KMS-11 (cell line): Measurements from ENCODE around the gene RAMP1.
"Not testable (repeated sequence)": the region's sequence is repeated elsewhere in the genome, so short reads cannot be mapped to it uniquely, and the experiment has no call there.

Source experiments
- H2AFZ ChIP-seq: fragments of 200-600 bp; sonication (generic); 2 replicates; pipeline ENCODE4 v1.6.1; 2016; ENCODE audit warnings: antibody characterized with exemption, mixed run types, low read depth
- H3K27ac ChIP-seq: fragments of 200-600 bp; sonication (generic); 2 replicates; pipeline ENCODE4 v1.6.1; 2016; ENCODE audit warnings: mild to moderate bottlenecking, mixed run types
- H3K27me3 ChIP-seq: fragments of 200-600 bp; sonication (generic); 2 replicates; pipeline ENCODE4 v1.6.1; 2017; ENCODE audit warnings: mild to moderate bottlenecking, low read depth, mixed run types, moderate library complexity; ENCODE audit not compliant: insufficient read depth
- H3K36me3 ChIP-seq: fragments of 200-600 bp; sonication (generic); 2 replicates; pipeline ENCODE4 v1.6.1; 2017; ENCODE audit warnings: mild to moderate bottlenecking, mixed run types; ENCODE audit not compliant: insufficient read depth
- H3K4me1 ChIP-seq: fragments of 200-600 bp; sonication (generic); 2 replicates; pipeline ENCODE4 v1.6.1; 2016; ENCODE audit warnings: mild to moderate bottlenecking, low read depth, mixed run types; ENCODE audit not compliant: poor library complexity, severe bottlenecking
- H3K4me2 ChIP-seq: fragments of 200-600 bp; sonication (generic); 2 replicates; pipeline ENCODE4 v1.7.0; 2016; ENCODE audit warnings: mild to moderate bottlenecking, mixed run types
- H3K4me3 ChIP-seq: fragments of 200-600 bp; sonication (generic); IDR thresholded peaks from 2 replicates; pipeline ENCODE4 v1.6.1; 2017; ENCODE audit warnings: low read depth, low read length, mixed read lengths; ENCODE audit not compliant: insufficient read depth
- H3K79me2 ChIP-seq: fragments of 200-600 bp; sonication (generic); 2 replicates; pipeline ENCODE4 v1.6.1; 2016; ENCODE audit warnings: low read depth, mixed run types; ENCODE audit not compliant: insufficient read depth
- H3K9ac ChIP-seq: fragments of 200-600 bp; sonication (generic); 2 replicates; pipeline ENCODE4 v1.6.1; 2016; ENCODE audit warnings: mild to moderate bottlenecking, mixed run types
- H4K20me1 ChIP-seq: fragments of 200-600 bp; sonication (generic); 2 replicates; pipeline ENCODE4 v1.6.1; 2016; ENCODE audit warnings: mild to moderate bottlenecking, mixed run types; ENCODE audit not compliant: insufficient read depth
- CTCF ChIP-seq: fragments of 200-600 bp; sonication (generic); conservative IDR thresholded peaks from 2 replicates; pipeline ENCODE4 v1.6.1; 2017; ENCODE audit warnings: low read depth, mild to moderate bottlenecking, antibody characterized with exemption, low read length, moderate library complexity, mixed read lengths

RAMP1 gene

GRCh38 chr2:237865623-237866041 lies 6.2 kb downstream of the RAMP1 start:
- Histone ChIP-seq H3K4me1 (no peaks in the 10 kb centered on the region), H3K36me3 (no peaks in the 10 kb centered on the region), H3K27ac (no peak overlapping the region), H3K4me3 (no peak overlapping the region), H3K79me2 (no peaks in the 10 kb centered on the region), H3K9ac (no peak overlapping the region), H3K4me2 (no peak overlapping the region), H3K27me3 (no peaks in the 10 kb centered on the region), H4K20me1 (no peaks in the 10 kb centered on the region), H2AFZ (no peak overlapping the region)
- no peak for TF ChIP-seq CTCF

GRCh38 chr2:237866101-237866621 lies 6.7 kb downstream of the RAMP1 start:
- Histone ChIP-seq H3K79me2 (no peaks in the 10 kb centered on the region), H3K4me1 (no peaks in the 10 kb centered on the region), H3K9ac (no peak overlapping the region), H4K20me1 (no peaks in the 10 kb centered on the region), H3K27me3 (no peaks in the 10 kb centered on the region), H2AFZ (no peak overlapping the region), H3K4me3 (no peak overlapping the region), H3K36me3 (no peaks in the 10 kb centered on the region), H3K27ac (no peak overlapping the region), H3K4me2 (no peak overlapping the region)
- TF ChIP-seq CTCF, result no peak

GRCh38 chr2:237867465-237867864 lies 8.0 kb downstream of the RAMP1 start:
- no peak overlapping the region for H3K27ac ChIP-seq

GRCh38 chr2:237868074-237868473 lies 8.7 kb downstream of the RAMP1 start:
- H3K9ac ChIP-seq, H2AFZ ChIP-seq, H3K4me2 ChIP-seq, H3K36me3 ChIP-seq, H3K4me3 ChIP-seq, H3K27me3 ChIP-seq, H3K79me2 ChIP-seq, H3K4me1 ChIP-seq, H3K27ac ChIP-seq, H4K20me1 ChIP-seq: not testable (repeated sequence)

More at GRCh38 chr2:237867465-237867864, 8.0 kb downstream of the RAMP1 start:
- Histone ChIP-seq H3K9ac (no peak overlapping the region), H3K4me2 (no peak overlapping the region), H3K79me2 (no peaks in the 10 kb centered on the region), H3K4me1 (no peaks in the 10 kb centered on the region), H4K20me1 (no peaks in the 10 kb centered on the region), H3K27me3 (no peaks in the 10 kb centered on the region), H3K4me3 (no peak overlapping the region), H2AFZ (no peak overlapping the region), H3K36me3 (no peaks in the 10 kb centered on the region)
- no peak for TF ChIP-seq CTCF

GRCh38 chr2:237868631-237869342 lies 9.4 kb downstream of the RAMP1 start:
- Histone ChIP-seq H3K27me3 (no peaks in the 10 kb centered on the region), H3K36me3 (no peaks in the 10 kb centered on the region), H3K79me2 (no peaks in the 10 kb centered on the region), H3K4me2 (no peak overlapping the region), H3K27ac (no peak overlapping the region), H3K4me3 (no peak overlapping the region), H4K20me1 (no peaks in the 10 kb centered on the region), H2AFZ (no peak overlapping the region), H3K4me1 (no peaks in the 10 kb centered on the region), H3K9ac (no peak overlapping the region)
- no peak for TF ChIP-seq CTCF
